Measurements from ENCODE around the gene RAPGEF6.
A peak's percentile ranks its signal among the peaks of the same experiment; 100 is the strongest.
"Not testable (repeated sequence)": the region's sequence is repeated elsewhere in the genome, so short reads cannot be mapped to it uniquely, and the experiment has no call there.

The RAPGEF6 gene

GRCh38 chr5:131634996-131635683 is at the start of gene RAPGEF6:
TSS of gene RAPGEF6 (minus strand) at chr5:131635229. CDS start at chr5:131635030, 199 bp downstream.
- no peaks in the 10 kb centered on the region for H3K27me3 ChIP-seq (ENCODE audit: control insufficient read depth, insufficient read depth, low read length)
- H3K36me3 ChIP-seq (ENCODE audit: control insufficient read depth, insufficient read depth, low read length): no peaks in the 10 kb centered on the region
- peak within 1 kb of the TSS; percentile 98 for H3K27ac ChIP-seq (ENCODE audit: low read depth, low read length)
- H3K4me3 ChIP-seq (ENCODE audit: low read length): peak within 1 kb of the TSS; percentile 94
- peak within 1 kb of the TSS; percentile 96 for H3K9ac ChIP-seq (ENCODE audit: low read length)
- peaks cover 9% of the 10 kb centered on the region for H3K4me1 ChIP-seq (ENCODE audit: control insufficient read depth, insufficient read depth, low read length)

GRCh38 chr5:131684595-131684994 is 49.6 kb upstream of the RAPGEF6 start:
- no peak overlapping the region for H3K27ac ChIP-seq (ENCODE audit: low read depth, low read length)
- no peak overlapping the region for H3K4me3 ChIP-seq (ENCODE audit: low read length)
- H3K27me3 ChIP-seq (ENCODE audit: control insufficient read depth, insufficient read depth, low read length): no peaks in the 10 kb centered on the region
- H3K4me1 ChIP-seq (ENCODE audit: control insufficient read depth, insufficient read depth, low read length): no peaks in the 10 kb centered on the region
- H3K9ac ChIP-seq (ENCODE audit: low read length): no peak overlapping the region
- no peaks in the 10 kb centered on the region for H3K36me3 ChIP-seq (ENCODE audit: control insufficient read depth, insufficient read depth, low read length)

- Histone ChIP-seq H3K4me1 (ENCODE audit: control insufficient read depth, insufficient read depth, low read length) (no peaks in the 10 kb centered on the region), H3K27me3 (ENCODE audit: control insufficient read depth, insufficient read depth, low read length) (no peaks in the 10 kb centered on the region), H3K9ac (ENCODE audit: low read length) (no peak overlapping the region), H3K36me3 (ENCODE audit: control insufficient read depth, insufficient read depth, low read length) (no peaks in the 10 kb centered on the region), H3K4me3 (ENCODE audit: low read length) (no peak overlapping the region), H3K27ac (ENCODE audit: low read depth, low read length) (no peak overlapping the region)
Observed at GRCh38 chr5:131684051-131684450, 49.0 kb upstream of the RAPGEF6 start.

- Histone ChIP-seq H3K36me3 (ENCODE audit: control insufficient read depth, insufficient read depth, low read length) (no peaks in the 10 kb centered on the region), H3K4me3 (ENCODE audit: low read length) (no peak overlapping the region), H3K27me3 (ENCODE audit: control insufficient read depth, insufficient read depth, low read length) (no peaks in the 10 kb centered on the region), H3K27ac (ENCODE audit: low read depth, low read length) (no peak overlapping the region), H3K4me1 (ENCODE audit: control insufficient read depth, insufficient read depth, low read length) (no peaks in the 10 kb centered on the region), H3K9ac (ENCODE audit: low read length) (no peak overlapping the region)
Observed at GRCh38 chr5:131682826-131683225, 47.8 kb upstream of the RAPGEF6 start.

GRCh38 chr5:131682175-131682574 is 47.1 kb upstream of the RAPGEF6 start:
- H3K4me3 ChIP-seq (ENCODE audit: low read length): no peak overlapping the region
- no peak overlapping the region for H3K9ac ChIP-seq (ENCODE audit: low read length)
- no peak overlapping the region for H3K27ac ChIP-seq (ENCODE audit: low read depth, low read length)
- H3K4me1 ChIP-seq (ENCODE audit: control insufficient read depth, insufficient read depth, low read length): no peaks in the 10 kb centered on the region
- H3K36me3 ChIP-seq (ENCODE audit: control insufficient read depth, insufficient read depth, low read length): no peaks in the 10 kb centered on the region
- H3K27me3 ChIP-seq (ENCODE audit: control insufficient read depth, insufficient read depth, low read length): no peaks in the 10 kb centered on the region

GRCh38 chr5:131679911-131680310 is 44.9 kb upstream of the RAPGEF6 start:
- Histone ChIP-seq H3K9ac (ENCODE audit: low read length) (no peak overlapping the region), H3K4me1 (ENCODE audit: control insufficient read depth, insufficient read depth, low read length) (no peaks in the 10 kb centered on the region), H3K36me3 (ENCODE audit: control insufficient read depth, insufficient read depth, low read length) (no peaks in the 10 kb centered on the region), H3K27me3 (ENCODE audit: control insufficient read depth, insufficient read depth, low read length) (no peaks in the 10 kb centered on the region), H3K4me3 (ENCODE audit: low read length) (no peak overlapping the region), H3K27ac (ENCODE audit: low read depth, low read length) (no peak overlapping the region)

GRCh38 chr5:131678273-131678672 is 43.2 kb upstream of the RAPGEF6 start:
- not testable (repeated sequence) for H3K27me3 ChIP-seq (ENCODE audit: control insufficient read depth, insufficient read depth, low read length); H3K36me3 ChIP-seq (ENCODE audit: control insufficient read depth, insufficient read depth, low read length); H3K9ac ChIP-seq (ENCODE audit: low read length); H3K4me3 ChIP-seq (ENCODE audit: low read length); H3K4me1 ChIP-seq (ENCODE audit: control insufficient read depth, insufficient read depth, low read length); H3K27ac ChIP-seq (ENCODE audit: low read depth, low read length)

GRCh38 chr5:131677115-131677514 is 42.1 kb upstream of the RAPGEF6 start:
- Histone ChIP-seq H3K4me1 (ENCODE audit: control insufficient read depth, insufficient read depth, low read length) (peaks cover 10% of the 10 kb centered on the region), H3K4me3 (ENCODE audit: low read length) (no peak overlapping the region), H3K9ac (ENCODE audit: low read length) (no peak overlapping the region), H3K36me3 (ENCODE audit: control insufficient read depth, insufficient read depth, low read length) (no peaks in the 10 kb centered on the region), H3K27ac (ENCODE audit: low read depth, low read length) (no peak overlapping the region), H3K27me3 (ENCODE audit: control insufficient read depth, insufficient read depth, low read length) (no peaks in the 10 kb centered on the region)

- Histone ChIP-seq H3K27me3 (ENCODE audit: control insufficient read depth, insufficient read depth, low read length) (no peaks in the 10 kb centered on the region), H3K4me1 (ENCODE audit: control insufficient read depth, insufficient read depth, low read length) (peaks cover 24% of the 10 kb centered on the region), H3K36me3 (ENCODE audit: control insufficient read depth, insufficient read depth, low read length) (no peaks in the 10 kb centered on the region), H3K27ac (ENCODE audit: low read depth, low read length) (peak overlapping the region; percentile 41), H3K4me3 (ENCODE audit: low read length) (no peak overlapping the region), H3K9ac (ENCODE audit: low read length) (no peak overlapping the region)
Observed at GRCh38 chr5:131672776-131673175, 37.7 kb upstream of the RAPGEF6 start.

GRCh38 chr5:131671994-131672655 is 37.1 kb upstream of the RAPGEF6 start:
- Histone ChIP-seq H3K27ac (ENCODE audit: low read depth, low read length) (peak overlapping the region; percentile 82), H3K9ac (ENCODE audit: low read length) (no peak overlapping the region), H3K27me3 (ENCODE audit: control insufficient read depth, insufficient read depth, low read length) (no peaks in the 10 kb centered on the region), H3K4me1 (ENCODE audit: control insufficient read depth, insufficient read depth, low read length) (peaks cover 24% of the 10 kb centered on the region), H3K4me3 (ENCODE audit: low read length) (no peak overlapping the region), H3K36me3 (ENCODE audit: control insufficient read depth, insufficient read depth, low read length) (no peaks in the 10 kb centered on the region)

GRCh38 chr5:131671409-131671808 is 36.4 kb upstream of the RAPGEF6 start:
- Histone ChIP-seq H3K27me3 (ENCODE audit: control insufficient read depth, insufficient read depth, low read length) (no peaks in the 10 kb centered on the region), H3K36me3 (ENCODE audit: control insufficient read depth, insufficient read depth, low read length) (no peaks in the 10 kb centered on the region), H3K9ac (ENCODE audit: low read length) (no peak overlapping the region), H3K4me3 (ENCODE audit: low read length) (no peak overlapping the region), H3K4me1 (ENCODE audit: control insufficient read depth, insufficient read depth, low read length) (peaks cover 24% of the 10 kb centered on the region), H3K27ac (ENCODE audit: low read depth, low read length) (peak overlapping the region; percentile 82)

GRCh38 chr5:131664929-131665328 is 29.9 kb upstream of the RAPGEF6 start:
- Histone ChIP-seq H3K27me3 (ENCODE audit: control insufficient read depth, insufficient read depth, low read length) (no peaks in the 10 kb centered on the region), H3K4me3 (ENCODE audit: low read length) (no peak overlapping the region), H3K27ac (ENCODE audit: low read depth, low read length) (no peak overlapping the region), H3K36me3 (ENCODE audit: control insufficient read depth, insufficient read depth, low read length) (peaks cover 12% of the 10 kb centered on the region), H3K4me1 (ENCODE audit: control insufficient read depth, insufficient read depth, low read length) (no peaks in the 10 kb centered on the region), H3K9ac (ENCODE audit: low read length) (no peak overlapping the region)

GRCh38 chr5:131661933-131662332 is 26.9 kb upstream of the RAPGEF6 start:
- no peak overlapping the region for H3K27ac ChIP-seq (ENCODE audit: low read depth, low read length)
- no peaks in the 10 kb centered on the region for H3K4me1 ChIP-seq (ENCODE audit: control insufficient read depth, insufficient read depth, low read length)
- H3K9ac ChIP-seq (ENCODE audit: low read length): no peak overlapping the region
- H3K4me3 ChIP-seq (ENCODE audit: low read length): no peak overlapping the region
- H3K27me3 ChIP-seq (ENCODE audit: control insufficient read depth, insufficient read depth, low read length): no peaks in the 10 kb centered on the region
- H3K36me3 ChIP-seq (ENCODE audit: control insufficient read depth, insufficient read depth, low read length): peaks cover 22% of the 10 kb centered on the region

All from rectal smooth muscle tissue (tissue), 1 donor.